Measurements from ENCODE around the gene OR51T1.

OR51T1 gene

DNA sequence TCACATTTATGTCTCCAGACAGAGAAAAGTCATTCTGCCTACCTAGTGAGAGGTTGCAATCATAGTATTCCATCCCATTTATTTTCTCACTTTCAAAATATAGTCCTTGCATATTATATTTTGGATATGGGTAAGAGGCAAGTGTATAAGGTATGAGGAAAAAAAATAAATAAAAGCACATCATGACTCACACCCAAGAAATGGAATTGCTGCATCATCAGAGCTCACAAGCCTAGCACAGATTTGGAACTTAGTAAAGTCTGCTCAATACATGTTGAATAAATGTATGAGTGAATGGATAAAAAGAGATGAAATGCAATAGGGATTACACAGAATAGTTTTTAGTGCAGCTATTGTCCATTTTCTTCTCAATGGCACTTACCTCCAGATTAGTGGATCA lies 44.9 kb downstream of the OR51T1 start:
- no peak for DNase-seq (ENCODE audit: low spot score)

Measured in hepatic stellate cell (primary cell).